CD4-positive, CD25-positive, alpha-beta regulatory T cell (primary cell): ENCODE data around the gene OR5M8. TPM values are rescaled to one million over a fixed set of nuclear protein-coding genes. Genes with fewer than 3 reads are reported as not detected.

ENCODE experiments used
- ATAC-seq, 2 donors: fragments of 150-1000 bp; cut with Tn5 transposase; one replicate each; pipeline ENCODE4 v1.10.0; 2021; ENCODE audit warnings: low read depth in 2 of 2, moderate number of reproducible peaks in 2 of 2, moderate library complexity in 1 of 2
- DNase-seq, 3 donors: peaks; one replicate each; pipeline versions ENCODE4 v3.0.0 to v3.0.0-alpha.2; 2012 to 2022; ENCODE audit warnings: mixed read lengths in 1 of 3
- H3K27ac ChIP-seq: one replicate; pipeline ENCODE4 v1.7.0; 2013; ENCODE audit warnings: mild to moderate bottlenecking, low read length; ENCODE audit not compliant: insufficient read depth, poor library complexity, severe bottlenecking
- H3K27me3 ChIP-seq: one replicate; pipeline ENCODE4 v1.7.0; 2013; ENCODE audit warnings: low read length; ENCODE audit not compliant: control insufficient read depth, insufficient read depth
- H3K36me3 ChIP-seq: one replicate; pipeline ENCODE4 v1.7.0; 2013; ENCODE audit warnings: mild to moderate bottlenecking, low read length, moderate library complexity; ENCODE audit not compliant: control insufficient read depth, insufficient read depth
- H3K4me1 ChIP-seq: 2 replicates; pipeline ENCODE4 v1.7.0; 2013; ENCODE audit warnings: mild to moderate bottlenecking, low read length; ENCODE audit not compliant: insufficient read depth, control insufficient read depth, poor library complexity, severe bottlenecking
- H3K4me3 ChIP-seq: one replicate; pipeline ENCODE4 v1.7.0; 2013; ENCODE audit warnings: low read depth, mild to moderate bottlenecking, low read length, moderate library complexity
- H3K9me3 ChIP-seq, 2 experiments: 1 replicate in 1 of 2; 2 replicates in 1 of 2; pipeline ENCODE4 v1.7.0; 2013; ENCODE audit warnings: low read length in 2 of 2, mild to moderate bottlenecking in 1 of 2, moderate library complexity in 1 of 2; ENCODE audit not compliant: control insufficient read depth in 2 of 2
- H3K27ac Mint-ChIP-seq, 3 donors: one replicate each; pipeline ENCODE4 v1.8.0; 2020 to 2022; ENCODE audit warnings: mild to moderate bottlenecking in 3 of 3, mixed read lengths in 3 of 3, moderate library complexity in 2 of 3
- H3K27me3 Mint-ChIP-seq: one replicate; pipeline ENCODE4 v1.8.0; 2022; ENCODE audit warnings: mild to moderate bottlenecking, mixed read lengths
- H3K36me3 Mint-ChIP-seq: one replicate; pipeline ENCODE4 v1.8.0; 2020; ENCODE audit warnings: mixed read lengths
- H3K4me1 Mint-ChIP-seq, 4 donors: one replicate each; pipeline ENCODE4 v1.8.0; 2020 to 2022; ENCODE audit warnings: mixed read lengths in 4 of 4, mild to moderate bottlenecking in 1 of 4
- H3K4me3 Mint-ChIP-seq, 4 donors: one replicate each; pipeline ENCODE4 v1.8.0; 2020 to 2022; ENCODE audit warnings: mild to moderate bottlenecking in 4 of 4, mixed read lengths in 4 of 4, moderate library complexity in 3 of 4
- H3K9me3 Mint-ChIP-seq, 7 donors: one replicate each; pipeline ENCODE4 v1.8.0; 2020 to 2022; ENCODE audit warnings: mixed read lengths in 7 of 7, mild to moderate bottlenecking in 3 of 7, moderate library complexity in 2 of 7
- polyA plus RNA-seq, 4 donors: library from polyadenylated mRNA; unstranded; fragments of 300-500 nt; fragmentation: Illumina TruSeq; gene quantifications; one replicate each; pipeline ENCODE4 v1.2.3, GENCODE V29; 2021
- total RNA-seq: library from RNA; stranded (reverse); gene quantifications from one replicate; pipeline ENCODE4 v1.2.3, GENCODE V29; 2022

The OR5M8 gene
- total and polyA plus RNA-seq, 5 donors from 2014 or later = not detected

GRCh38 chr11:56486801-56487200, 4.4 kb downstream of the OR5M8 start:
- no peaks in the 10 kb centered on the region for H3K27me3 ChIP-seq
- DNase-seq = no peak
- no peak overlapping the region for H3K27ac Mint-ChIP-seq
- peaks cover 2 to 17% (median 5%) of the 10 kb centered on the region in 7 donors for H3K9me3 Mint-ChIP-seq
- H3K4me1 ChIP-seq = no peaks in the 10 kb centered on the region
- H3K36me3 ChIP-seq = no peaks in the 10 kb centered on the region
- no peak for ATAC-seq
- H3K4me3 Mint-ChIP-seq = no peak overlapping the region
- no peak overlapping the region for H3K4me3 ChIP-seq
- no peaks in the 10 kb centered on the region for H3K36me3 Mint-ChIP-seq
- H3K4me1 Mint-ChIP-seq = no peaks in the 10 kb centered on the region
- no peaks in the 10 kb centered on the region for H3K27me3 Mint-ChIP-seq
- no peak overlapping the region for H3K27ac ChIP-seq
- peaks cover 0 to 4% of the 10 kb centered on the region in 2 experiments for H3K9me3 ChIP-seq

GRCh38 chr11:56474729-56475235, 16.4 kb downstream of the OR5M8 start:
- ATAC-seq (no peak), DNase-seq (no peak)
- Mint-ChIP-seq H3K27ac (no peak overlapping the region), H3K4me3 (no peak overlapping the region), H3K4me1 (no peaks in the 10 kb centered on the region), H3K27me3 (no peaks in the 10 kb centered on the region), H3K36me3 (no peaks in the 10 kb centered on the region), H3K9me3 (peaks cover 0 to 12% (median 3%) of the 10 kb centered on the region in 7 donors)
- Histone ChIP-seq H3K4me1 (no peaks in the 10 kb centered on the region), H3K9me3 (peaks cover 0 to 4% of the 10 kb centered on the region in 2 experiments), H3K27me3 (no peaks in the 10 kb centered on the region), H3K4me3 (no peak overlapping the region), H3K27ac (no peak overlapping the region), H3K36me3 (no peaks in the 10 kb centered on the region)

- Histone ChIP-seq H3K4me3 (no peak within 1 kb of the TSS), H3K4me1 (no peaks in the 10 kb centered on the region), H3K27ac (no peak within 1 kb of the TSS), H3K27me3 (no peaks in the 10 kb centered on the region), H3K9me3 (peaks cover 0 to 3% of the 10 kb centered on the region in 2 experiments), H3K36me3 (no peaks in the 10 kb centered on the region)
- Mint-ChIP-seq H3K36me3 (no peaks in the 10 kb centered on the region), H3K4me1 (no peaks in the 10 kb centered on the region), H3K27ac (no peak within 1 kb of the TSS), H3K27me3 (no peaks in the 10 kb centered on the region), H3K4me3 (no peak within 1 kb of the TSS), H3K9me3 (peaks cover 0 to 4% (median 3%) of the 10 kb centered on the region in 7 donors)
- ATAC-seq (no peak), DNase-seq (no peak)
These were observed 17.9 kb downstream of the OR5M8 start, which contains the start of gene OR5M3 for GRCh38 chr11:56473252-56473651. Gene OR5M3 (minus strand): TSS chr11:56473352. CDS start chr11:56470497, 2,855 bp downstream.

GRCh38 chr11:56457076-56457475, 34.1 kb downstream of the OR5M8 start:
- Histone ChIP-seq H3K27me3 (no peaks in the 10 kb centered on the region), H3K36me3 (no peaks in the 10 kb centered on the region), H3K9me3 (peaks cover 0 to 2% of the 10 kb centered on the region in 2 experiments), H3K4me1 (no peaks in the 10 kb centered on the region), H3K27ac (no peak overlapping the region), H3K4me3 (no peak overlapping the region)
- Mint-ChIP-seq H3K9me3 (peaks cover 2 to 13% (median 7%) of the 10 kb centered on the region in 7 donors), H3K4me1 (no peaks in the 10 kb centered on the region), H3K27me3 (no peaks in the 10 kb centered on the region), H3K4me3 (no peak overlapping the region), H3K27ac (no peak overlapping the region), H3K36me3 (no peaks in the 10 kb centered on the region)
- DNase-seq = no peak
- ATAC-seq = no peak

- Histone ChIP-seq H3K4me1 (no peaks in the 10 kb centered on the region), H3K36me3 (no peaks in the 10 kb centered on the region), H3K27me3 (no peaks in the 10 kb centered on the region), H3K4me3 (no peak overlapping the region), H3K27ac (no peak overlapping the region), H3K9me3 (peaks cover 0 to 2% of the 10 kb centered on the region in 2 experiments)
- no peaks in the 10 kb centered on the region for H3K27me3 Mint-ChIP-seq
- ATAC-seq (no peak), DNase-seq (no peak)
- H3K4me3 Mint-ChIP-seq = no peak overlapping the region
- no peak overlapping the region for H3K27ac Mint-ChIP-seq
- no peaks in the 10 kb centered on the region for H3K36me3 Mint-ChIP-seq
- peaks cover 1 to 18% (median 8%) of the 10 kb centered on the region in 7 donors for H3K9me3 Mint-ChIP-seq
- H3K4me1 Mint-ChIP-seq = no peaks in the 10 kb centered on the region
These were observed 37.6 kb downstream of the OR5M8 start for GRCh38 chr11:56453521-56453920.

Other genes starting within 250 kb of the OR5M8 start
- gene OR5T3, start 239.1 kb downstream of the OR5M8 start, total RNA-seq = not detected
- not detected for gene OR5T3, start 239.1 kb downstream of the OR5M8 start, polyA plus RNA-seq
- not detected for gene OR5T1, start 217.2 kb downstream of the OR5M8 start, total RNA-seq
- not detected for gene OR5T1, start 217.2 kb downstream of the OR5M8 start, polyA plus RNA-seq
- gene OR8H1, start 199.1 kb downstream of the OR5M8 start, total RNA-seq = not detected
- gene OR8H1, start 199.1 kb downstream of the OR5M8 start, polyA plus RNA-seq = not detected
- gene OR8K3, start 176.2 kb downstream of the OR5M8 start, total RNA-seq = not detected
- gene OR8K3, start 176.2 kb downstream of the OR5M8 start, polyA plus RNA-seq = not detected
- gene OR8K1, start 145.3 kb downstream of the OR5M8 start, total RNA-seq = not detected
- gene OR8K1, start 145.3 kb downstream of the OR5M8 start, polyA plus RNA-seq = not detected
- gene OR8J1, start 137.1 kb downstream of the OR5M8 start, total RNA-seq = not detected
- gene OR8J1, start 137.1 kb downstream of the OR5M8 start, polyA plus RNA-seq = not detected
- gene OR8U1, start 115.7 kb downstream of the OR5M8 start, total RNA-seq = not detected
- not detected for gene OR8U1, start 115.7 kb downstream of the OR5M8 start, polyA plus RNA-seq
- gene OR5AL1, start 78.7 kb downstream of the OR5M8 start, total RNA-seq = not detected
- gene OR5AL1, start 78.7 kb downstream of the OR5M8 start, polyA plus RNA-seq = not detected
- gene OR5M3, start 18.0 kb downstream of the OR5M8 start, total RNA-seq = not detected
- gene OR5M3, start 18.0 kb downstream of the OR5M8 start, polyA plus RNA-seq = not detected
- not detected for gene OR5M11, start 51.9 kb upstream of the OR5M8 start, total RNA-seq
- not detected for gene OR5M11, start 51.9 kb upstream of the OR5M8 start, polyA plus RNA-seq
- gene OR5M10, start 86.4 kb upstream of the OR5M8 start, total RNA-seq = not detected
- not detected for gene OR5M10, start 86.4 kb upstream of the OR5M8 start, polyA plus RNA-seq
- gene OR5M1, start 123.5 kb upstream of the OR5M8 start, total RNA-seq = not detected
- not detected for gene OR5M1, start 123.5 kb upstream of the OR5M8 start, polyA plus RNA-seq
- not detected for gene OR5AP2, start 151.1 kb upstream of the OR5M8 start, total RNA-seq
- not detected for gene OR5AP2, start 151.1 kb upstream of the OR5M8 start, polyA plus RNA-seq
- gene OR5AR1, start 172.3 kb upstream of the OR5M8 start, total RNA-seq = not detected
- not detected for gene OR5AR1, start 172.3 kb upstream of the OR5M8 start, polyA plus RNA-seq
- not detected for gene OR9G1, start 207.7 kb upstream of the OR5M8 start, total RNA-seq
- not detected for gene OR9G1, start 207.7 kb upstream of the OR5M8 start, polyA plus RNA-seq